HCT116 (cell line): Measurements from ENCODE around the gene CA12. TPM values are rescaled to one million over a fixed set of nuclear protein-coding genes. Genes with fewer than 3 reads are reported as not detected.

ENCODE experiments used
- ATAC-seq: fragments of 200-7000 bp; cut with Tn5 transposase; 2 replicates; pipeline ENCODE4 v1.9.1; 2020; ENCODE audit warnings: mild to moderate bottlenecking, moderate library complexity
- BruUV-seq: library from RNA; stranded (reverse); fragments of 400-500 nt; replicated peaks from 2 replicates; lab custom pipeline; 2021; lab: Mats Ljungman, UMichigan
- CTCF ChIA-PET: fragments of 300-600 bp; sonication (Branson Sonifier 250); formaldehyde crosslinking; loops from one replicate; lab custom pipeline; 2021; ENCODE audit warnings: antibody characterized with exemption; lab: Charles Lee
- POLR2A ChIA-PET: fragments of 300-600, 350-600 bp; sonication (Branson Sonifier 250); formaldehyde crosslinking; loops from one replicate; lab custom pipeline; 2021; ENCODE audit warnings: antibody characterized with exemption; lab: Charles Lee
- RAD21 ChIA-PET, 2 experiments: fragments of 300-600 bp; sonication (Branson Sonifier 250); formaldehyde crosslinking; loops; one replicate each; lab custom pipeline; 2023; ENCODE audit warnings: low total read pairs in 2 of 2; ENCODE audit not compliant: uncharacterized antibody in 2 of 2, unreplicated experiment in 2 of 2, low non-redundant PET in 1 of 2; lab: Charles Lee
- DNase-seq: peaks from one replicate; pipeline ENCODE4 v3.0.0-alpha.2; 2010; ENCODE audit warnings: low read depth, low spot score
- H2AFZ ChIP-seq: fragments of 200-600 bp; shearing (Covaris generic), sonication (generic); 2 replicates; pipeline ENCODE4 v1.6.1; 2017; ENCODE audit warnings: low read depth, mixed run types, mixed read lengths, antibody characterized with exemption, low read length; ENCODE audit not compliant: poor library complexity, severe bottlenecking
- H3K27ac ChIP-seq: 2 replicates; pipeline ENCODE4 v1.5.1; 2012; ENCODE audit warnings: low read depth, low read length
- H3K27me3 ChIP-seq: fragments of 200-600 bp; sonication (generic); 2 replicates; pipeline ENCODE4 v1.6.1; 2016; ENCODE audit warnings: mixed run types, low read length, mixed read lengths; ENCODE audit not compliant: insufficient read depth
- H3K36me3 ChIP-seq, 2 experiments: fragments of 200-500 bp in 1 of 2; fragments of 200-600 bp in 1 of 2; sonication (Bioruptor generic) in 1 of 2; sonication (generic) in 1 of 2; 2 replicates each; pipeline versions ENCODE4 v1.5.1 to v1.6.1; 2014 to 2016; ENCODE audit warnings: low read length in 2 of 2, inconsistent platforms in 1 of 2, mixed read lengths in 1 of 2, mixed run types in 1 of 2; ENCODE audit not compliant: insufficient read depth in 2 of 2, control insufficient read depth in 1 of 2
- H3K4me1 ChIP-seq, 2 experiments: fragments of 200-600 bp in 1 of 2; sonication (generic) in 1 of 2; 2 replicates each; pipeline versions ENCODE4 v1.5.1 to v1.6.1; 2012 to 2017; ENCODE audit warnings: low read length in 2 of 2, inconsistent platforms in 1 of 2, mild to moderate bottlenecking in 1 of 2, mixed read lengths in 1 of 2, mixed run types in 1 of 2, moderate library complexity in 1 of 2; ENCODE audit not compliant: insufficient read depth in 2 of 2, control insufficient read depth in 1 of 2
- H3K4me2 ChIP-seq: fragments of 200-600 bp; sonication (generic); 2 replicates; pipeline ENCODE4 v1.6.1; 2017; ENCODE audit warnings: mixed run types, low read length, mixed read lengths
- H3K4me3 ChIP-seq, 2 experiments: fragments of 200-600 bp in 1 of 2; sonication (generic) in 1 of 2; replicated peaks in 1 of 2; 2 replicates each; pipeline ENCODE4 v1.5.1; 2011 to 2016; ENCODE audit warnings: low read length in 2 of 2, control low read depth in 1 of 2, low read depth in 1 of 2, mild to moderate bottlenecking in 1 of 2, mixed read lengths in 1 of 2, mixed run types in 1 of 2
- H3K79me2 ChIP-seq: fragments of 200-600 bp; sonication (generic); 2 replicates; pipeline ENCODE4 v1.6.1; 2017; ENCODE audit warnings: mild to moderate bottlenecking, mixed run types, low read length, moderate library complexity, mixed read lengths; ENCODE audit not compliant: insufficient read depth
- H3K9ac ChIP-seq: fragments of 200-600 bp; sonication (generic); 2 replicates; pipeline ENCODE4 v1.6.1; 2016; ENCODE audit warnings: low read length, mixed read lengths
- H3K9me2 ChIP-seq: fragments of 200-600 bp; sonication (generic), shearing (Covaris generic); 2 replicates; pipeline ENCODE4 v1.6.1; 2017; ENCODE audit warnings: mixed run types, mild to moderate bottlenecking, moderate library complexity; ENCODE audit not compliant: insufficient read depth
- H3K9me3 ChIP-seq, 2 experiments: fragments of 200-500 bp in 1 of 2; fragments of 200-600 bp in 1 of 2; sonication (Bioruptor generic) in 1 of 2; sonication (generic) in 1 of 2; 2 replicates each; pipeline ENCODE4 v1.6.1; 2014 to 2017; ENCODE audit warnings: low read length in 2 of 2, mixed read lengths in 2 of 2, inconsistent platforms in 1 of 2, low read depth in 1 of 2, mild to moderate bottlenecking in 1 of 2, mixed run types in 1 of 2, moderate library complexity in 1 of 2; ENCODE audit not compliant: control insufficient read depth in 1 of 2, insufficient read depth in 1 of 2
- H4K20me1 ChIP-seq: fragments of 200-600 bp; sonication (generic), shearing (Covaris generic); 2 replicates; pipeline ENCODE4 v1.6.1; 2017; ENCODE audit warnings: mixed run types, mild to moderate bottlenecking, moderate library complexity; ENCODE audit not compliant: insufficient read depth
- CEBPB ChIP-seq: IDR thresholded peaks from 2 replicates; pipeline ENCODE4 v1.6.1; 2012; ENCODE audit warnings: low read depth
- EZH2phosphoT487 ChIP-seq: fragments of 200-600 bp; IDR thresholded peaks from 2 replicates; pipeline ENCODE4 v1.6.1; 2018; ENCODE audit warnings: antibody characterized with exemption, borderline replicate concordance
- FOSL1 ChIP-seq: IDR thresholded peaks from 2 replicates; pipeline ENCODE4 v1.6.1; 2012; ENCODE audit warnings: low read depth
- JUND ChIP-seq: IDR thresholded peaks from 2 replicates; pipeline ENCODE4 v1.6.1; 2012
- MAX ChIP-seq: IDR thresholded peaks from 2 replicates; pipeline ENCODE4 v1.6.1; 2012
- SP1 ChIP-seq: IDR thresholded peaks from 2 replicates; pipeline ENCODE4 v1.6.1; 2012; ENCODE audit warnings: low read depth
- SRF ChIP-seq: IDR thresholded peaks from 2 replicates; pipeline ENCODE4 v1.6.1; 2012; ENCODE audit warnings: low read depth
- YY1 ChIP-seq: IDR thresholded peaks from 2 replicates; pipeline ENCODE4 v1.6.1; 2011; ENCODE audit warnings: low read length, low read depth, moderate library complexity, mild to moderate bottlenecking; ENCODE audit not compliant: insufficient replicate concordance; ENCODE audit errors: extremely low read depth
- ZBTB33 ChIP-seq: IDR thresholded peaks from 2 replicates; pipeline ENCODE4 v1.6.1; 2011; ENCODE audit warnings: mild to moderate bottlenecking, low read length, moderate library complexity; ENCODE audit not compliant: insufficient replicate concordance; ENCODE audit errors: extremely low read depth
- ZFX ChIP-seq: fragments of 450-650 bp; IDR thresholded peaks from 2 replicates; pipeline ENCODE4 v1.6.1; 2017
- ZNF274 ChIP-seq: fragments of 200-500 bp; sonication (Bioruptor generic); IDR thresholded peaks from 2 replicates; pipeline ENCODE4 v1.6.1; 2014; ENCODE audit warnings: mild to moderate bottlenecking, low read depth, low read length, inconsistent platforms
- intact Hi-C: fragments of 100-400 bp; cut with micrococcal nuclease; formaldehyde crosslinking; loops from 2 replicates; pipeline ENCODE4 v1.10.0; 2022
- total RNA-seq: library from RNA; stranded (reverse); gene quantifications from one replicate; pipeline ENCODE4 v1.2.1, GENCODE V29; 2021; ENCODE audit not compliant: unreplicated experiment
- TF ChIP-seq, protein P1 (sequence below): IDR thresholded peaks from 2 replicates; pipeline ENCODE4 v1.6.1; 2012
- TF ChIP-seq, protein P2 (sequence below): IDR thresholded peaks from 2 replicates; pipeline ENCODE4 v1.6.1; 2012; ENCODE audit warnings: low read depth

The CA12 gene
- total RNA-seq, 1 experiment from 2014 or later: 1.8 TPM

GRCh38 chr15:63357731-63358130, 23.9 kb downstream of the CA12 start:
- Histone ChIP-seq H3K36me3 (no peaks in the 10 kb centered on the region), H2AFZ (no peak overlapping the region), H3K9me3 (no peaks in the 10 kb centered on the region), H3K4me1 (no peaks in the 10 kb centered on the region), H3K27ac (no peak overlapping the region), H3K79me2 (no peaks in the 10 kb centered on the region), H4K20me1 (no peaks in the 10 kb centered on the region), H3K4me3 (no peak overlapping the region), H3K27me3 (no peaks in the 10 kb centered on the region), H3K9me2 (no peaks in the 10 kb centered on the region), H3K4me2 (no peak overlapping the region), H3K9ac (no peak overlapping the region)
- TF ChIP-seq FOSL1 (no peak), CEBPB (no peak), EZH2phosphoT487 (no peak), YY1 (no peak), SP1 (no peak)
- ChIA-PET CTCF (no interaction called here), POLR2A (no interaction called here), RAD21 (no interaction called here)
- intact Hi-C loops: no loop called here
- BruUV-seq: no TSS peak
- DNase-seq: no peak
- no peak for ATAC-seq

DNA sequence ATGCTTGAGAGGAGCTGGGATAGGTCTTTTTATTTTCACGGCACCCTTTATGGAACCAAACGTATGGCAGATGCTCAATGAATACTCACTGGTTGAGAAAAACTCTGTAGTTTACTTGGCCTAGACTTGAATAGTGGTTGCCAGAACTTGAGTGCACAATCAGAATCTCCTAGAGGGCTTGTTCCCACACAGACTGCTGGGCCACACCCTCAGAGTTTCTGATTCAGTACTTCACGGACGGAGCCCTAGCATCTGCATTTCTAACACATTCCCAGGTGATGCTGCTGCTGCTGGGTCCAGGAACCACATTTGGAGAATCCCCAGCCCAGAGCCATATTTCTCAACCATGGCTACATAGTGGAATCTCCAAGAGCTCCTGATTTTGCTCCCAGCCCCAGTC, 24.6 kb downstream of the CA12 start:
- DNase-seq (no peak), ATAC-seq (no peak)
- Histone ChIP-seq H3K27me3 (no peaks in the 10 kb centered on the region), H4K20me1 (no peaks in the 10 kb centered on the region), H3K27ac (no peak overlapping the region), H3K9me3 (no peaks in the 10 kb centered on the region), H3K4me3 (no peak overlapping the region), H3K4me1 (no peaks in the 10 kb centered on the region), H3K9ac (no peak overlapping the region), H2AFZ (no peak overlapping the region), H3K9me2 (no peaks in the 10 kb centered on the region), H3K36me3 (no peaks in the 10 kb centered on the region), H3K4me2 (no peak overlapping the region), H3K79me2 (no peaks in the 10 kb centered on the region)
- ChIA-PET RAD21 (no interaction called here), POLR2A (no interaction called here), CTCF (no interaction called here)
- intact Hi-C loops: no loop called here
- TF ChIP-seq YY1 (no peak), SRF (no peak), JUND (no peak), MAX (no peak), ZFX (no peak), FOSL1 (no peak), ZNF274 (no peak), ZBTB33 (no peak), SP1 (no peak)
- TF ChIP-seq, protein P1, sequence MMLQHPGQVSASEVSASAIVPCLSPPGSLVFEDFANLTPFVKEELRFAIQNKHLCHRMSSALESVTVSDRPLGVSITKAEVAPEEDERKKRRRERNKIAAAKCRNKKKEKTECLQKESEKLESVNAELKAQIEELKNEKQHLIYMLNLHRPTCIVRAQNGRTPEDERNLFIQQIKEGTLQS: no peak
- TF ChIP-seq, protein P2, sequence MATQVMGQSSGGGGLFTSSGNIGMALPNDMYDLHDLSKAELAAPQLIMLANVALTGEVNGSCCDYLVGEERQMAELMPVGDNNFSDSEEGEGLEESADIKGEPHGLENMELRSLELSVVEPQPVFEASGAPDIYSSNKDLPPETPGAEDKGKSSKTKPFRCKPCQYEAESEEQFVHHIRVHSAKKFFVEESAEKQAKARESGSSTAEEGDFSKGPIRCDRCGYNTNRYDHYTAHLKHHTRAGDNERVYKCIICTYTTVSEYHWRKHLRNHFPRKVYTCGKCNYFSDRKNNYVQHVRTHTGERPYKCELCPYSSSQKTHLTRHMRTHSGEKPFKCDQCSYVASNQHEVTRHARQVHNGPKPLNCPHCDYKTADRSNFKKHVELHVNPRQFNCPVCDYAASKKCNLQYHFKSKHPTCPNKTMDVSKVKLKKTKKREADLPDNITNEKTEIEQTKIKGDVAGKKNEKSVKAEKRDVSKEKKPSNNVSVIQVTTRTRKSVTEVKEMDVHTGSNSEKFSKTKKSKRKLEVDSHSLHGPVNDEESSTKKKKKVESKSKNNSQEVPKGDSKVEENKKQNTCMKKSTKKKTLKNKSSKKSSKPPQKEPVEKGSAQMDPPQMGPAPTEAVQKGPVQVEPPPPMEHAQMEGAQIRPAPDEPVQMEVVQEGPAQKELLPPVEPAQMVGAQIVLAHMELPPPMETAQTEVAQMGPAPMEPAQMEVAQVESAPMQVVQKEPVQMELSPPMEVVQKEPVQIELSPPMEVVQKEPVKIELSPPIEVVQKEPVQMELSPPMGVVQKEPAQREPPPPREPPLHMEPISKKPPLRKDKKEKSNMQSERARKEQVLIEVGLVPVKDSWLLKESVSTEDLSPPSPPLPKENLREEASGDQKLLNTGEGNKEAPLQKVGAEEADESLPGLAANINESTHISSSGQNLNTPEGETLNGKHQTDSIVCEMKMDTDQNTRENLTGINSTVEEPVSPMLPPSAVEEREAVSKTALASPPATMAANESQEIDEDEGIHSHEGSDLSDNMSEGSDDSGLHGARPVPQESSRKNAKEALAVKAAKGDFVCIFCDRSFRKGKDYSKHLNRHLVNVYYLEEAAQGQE: no peak
- no TSS peak for BruUV-seq
